Retina (tissue), 1 donor: Measurements from ENCODE around the gene PYGO2.
"Not testable (repeated sequence)": the region's sequence is repeated elsewhere in the genome, so short reads cannot be mapped to it uniquely, and the experiment has no call there.

ENCODE experiments used
- DNase-seq: peaks from one replicate; pipeline ENCODE4 v3.0.0-alpha.2; 2016

The PYGO2 gene

DNA sequence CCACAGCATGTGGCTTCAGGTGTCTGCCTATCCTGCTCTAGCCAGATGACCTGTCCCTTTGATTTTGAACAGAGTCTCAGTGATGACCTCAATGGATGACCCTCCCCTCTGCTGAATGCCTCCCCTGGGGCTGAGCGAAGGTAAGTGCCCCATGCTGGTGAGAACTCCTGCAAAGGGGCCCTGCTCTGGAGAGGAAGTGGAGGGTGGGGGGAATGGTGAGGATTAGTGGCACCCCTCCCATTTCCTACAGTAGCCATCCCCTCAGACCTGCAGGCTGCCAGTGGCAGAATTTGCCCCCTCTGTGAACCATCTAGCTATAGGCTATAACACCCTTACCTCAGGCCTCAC lies 21.4 kb downstream of the PYGO2 start:
- DNase-seq, result no peak

GRCh38 chr1:154938604-154939399 lies 22.8 kb downstream of the PYGO2 start:
- DNase-seq, result no peak

DNA sequence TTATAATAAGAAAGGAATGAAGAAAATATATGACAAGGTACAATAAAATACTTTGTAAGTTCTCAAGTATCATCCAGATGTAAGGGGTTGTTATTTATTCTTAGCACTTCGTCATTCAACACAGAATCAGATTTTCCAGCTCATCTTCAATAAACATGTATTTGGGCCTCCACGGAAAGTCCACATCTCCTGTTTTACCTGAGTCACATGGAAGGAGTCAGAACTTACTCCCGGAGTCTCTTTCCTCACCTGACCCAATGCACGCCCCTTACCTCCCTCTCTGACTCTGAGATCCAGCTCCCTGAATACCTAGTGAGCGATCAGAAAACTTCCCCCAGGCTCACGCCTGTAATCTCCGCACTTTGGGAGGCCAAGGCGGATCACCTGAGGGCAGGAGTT lies 23.6 kb downstream of the PYGO2 start:
- DNase-seq, result no peak

GRCh38 chr1:154937085-154937987 lies 24.2 kb downstream of the PYGO2 start:
- DNase-seq, result peak; percentile 99

GRCh38 chr1:154936555-154937084 lies 25.0 kb downstream of the PYGO2 start, which contains the start of gene PMVK:
Gene PMVK, minus strand, starts transcription at chr1:154936719. Its CDS starts 34 bp downstream, at chr1:154936685.
- peak; percentile 100 for DNase-seq

- peak; percentile 32 for DNase-seq
These were observed 25.6 kb downstream of the PYGO2 start for GRCh38 chr1:154935749-154936554.

DNA sequence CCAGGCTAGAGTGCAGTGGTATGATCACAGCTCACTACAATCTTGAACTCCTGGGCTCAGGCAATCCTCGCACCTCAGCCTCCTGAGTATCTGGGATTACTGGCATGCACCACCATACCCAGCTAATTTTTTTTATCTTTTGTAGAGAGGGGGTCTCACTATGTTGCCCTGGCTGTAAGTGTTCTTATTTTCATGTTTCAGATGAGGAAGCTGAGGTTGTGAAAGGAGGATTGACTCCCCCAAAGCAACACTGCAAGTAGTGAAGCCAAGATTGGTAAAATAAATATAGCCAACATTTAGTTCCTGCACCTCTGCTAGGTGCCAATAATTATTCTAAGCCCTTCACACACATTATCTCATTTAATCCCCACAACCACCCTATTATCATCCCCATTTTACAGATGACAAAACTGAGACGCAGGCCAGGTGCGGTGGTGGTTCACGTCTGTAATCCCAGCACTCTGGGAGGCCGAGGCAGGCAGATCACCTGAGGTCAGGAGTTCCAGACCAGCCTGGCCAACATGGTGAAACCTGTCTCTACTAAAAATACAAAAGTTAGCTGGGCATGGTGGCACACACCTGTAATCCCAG lies 27.1 kb downstream of the PYGO2 start:
- no peak for DNase-seq

- no peak for DNase-seq
These were observed 29.6 kb downstream of the PYGO2 start for GRCh38 chr1:154931940-154932487.

GRCh38 chr1:154926201-154926600 lies 35.4 kb downstream of the PYGO2 start:
- DNase-seq, result no peak

GRCh38 chr1:154925335-154926170 lies 36.0 kb downstream of the PYGO2 start:
- DNase-seq, result no peak

GRCh38 chr1:154923695-154924094 lies 37.9 kb downstream of the PYGO2 start:
- DNase-seq, result no peak

- no peak for DNase-seq
These were observed 48.3 kb downstream of the PYGO2 start for GRCh38 chr1:154913273-154913672.

GRCh38 chr1:154912755-154913154 lies 48.8 kb downstream of the PYGO2 start:
- DNase-seq, result no peak

DNA sequence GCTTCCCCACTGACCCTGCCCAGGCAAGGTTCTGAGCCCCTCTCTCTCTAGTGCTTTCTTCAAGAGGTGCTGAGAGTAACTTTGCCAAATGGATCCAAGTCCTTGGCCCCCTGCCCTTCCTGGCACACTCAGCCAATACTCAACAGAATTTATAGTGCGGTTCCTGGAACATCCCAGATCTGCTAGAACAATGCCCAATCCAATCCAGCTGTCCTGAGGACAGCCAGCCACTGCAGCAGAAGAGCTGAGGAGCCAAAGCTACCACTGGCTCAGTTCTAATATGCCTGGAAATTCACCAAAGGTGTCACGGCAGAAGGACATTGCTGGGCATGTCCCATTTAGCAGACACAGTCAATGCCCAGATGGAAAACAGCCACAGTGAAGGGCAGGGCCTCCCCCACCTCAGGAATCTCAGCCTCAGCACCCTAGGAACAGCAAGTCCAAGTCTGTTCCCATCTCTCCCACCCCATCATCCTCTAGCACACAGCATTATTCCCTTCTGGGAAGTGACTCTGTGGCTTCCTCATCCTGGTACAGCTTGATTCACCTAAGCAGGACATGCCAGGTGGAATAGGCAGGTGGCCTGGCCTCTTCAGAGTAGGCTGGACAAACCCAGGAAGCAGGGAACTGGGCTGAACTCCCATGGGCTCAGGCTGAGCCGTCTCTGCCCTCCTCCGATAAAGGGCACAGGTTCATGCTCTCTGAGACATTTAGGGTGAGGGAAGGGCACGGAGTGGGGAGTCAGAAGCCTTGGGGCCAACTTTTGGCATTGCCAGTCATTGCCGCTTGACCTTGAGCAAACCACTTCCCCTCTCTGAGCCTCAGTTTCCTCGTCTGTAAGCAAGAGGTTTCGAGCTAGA lies 49.7 kb downstream of the PYGO2 start:
- DNase-seq, result no peak

DNA sequence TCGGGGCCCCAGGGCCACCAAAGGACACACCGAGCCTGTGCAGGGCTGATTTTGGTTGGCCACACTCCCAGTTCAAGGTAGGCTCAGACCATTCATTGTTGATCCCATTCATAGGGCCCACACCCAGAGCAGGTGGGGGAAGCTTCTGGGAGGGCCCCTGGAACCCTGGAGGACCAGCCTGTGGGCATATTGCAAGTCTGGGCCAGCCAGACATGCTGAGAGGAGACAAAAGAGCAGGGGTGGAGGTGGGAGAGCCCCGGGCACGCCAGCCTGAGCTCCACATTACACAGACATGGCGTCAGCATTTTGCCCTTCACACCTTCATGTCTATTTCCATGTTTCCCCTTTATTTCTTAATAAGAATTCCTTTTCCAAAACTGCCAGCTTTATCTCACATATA lies 50.7 kb downstream of the PYGO2 start:
- no peak for DNase-seq

DNA sequence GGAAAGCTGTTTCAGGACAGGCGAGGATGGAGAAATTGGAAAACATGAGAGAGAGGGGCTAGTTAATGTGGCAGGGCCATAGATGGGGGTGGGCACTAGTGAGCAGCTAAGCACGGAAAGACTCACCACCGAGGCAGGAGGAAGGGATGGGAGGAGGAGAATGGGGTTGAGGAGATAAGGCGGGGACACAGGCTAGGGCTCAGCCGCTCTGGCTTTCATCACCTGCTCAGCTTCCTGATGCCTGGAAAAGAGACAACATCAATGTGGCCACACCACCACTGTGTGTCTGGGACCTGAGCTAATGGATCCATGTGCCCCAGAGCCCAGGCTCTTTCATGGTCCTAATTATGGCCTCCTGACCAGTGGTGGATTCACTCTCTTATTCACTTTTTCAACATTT lies 52.6 kb downstream of the PYGO2 start:
- no peak for DNase-seq

- not testable (repeated sequence) for DNase-seq
These were observed 53.5 kb downstream of the PYGO2 start for GRCh38 chr1:154908129-154908528.
